IMR-90 (cell line): Measurements from ENCODE around the gene SRD5A1. TPM values are rescaled to one million over a fixed set of nuclear protein-coding genes. Genes with fewer than 3 reads are reported as not detected.

Source experiments
- ATAC-seq: fragments of 200-7000 bp; cut with Tn5 transposase; 2 replicates; pipeline ENCODE4 v1.9.1; 2020; ENCODE audit warnings: low read depth, mild to moderate bottlenecking, moderate library complexity
- BruUV-seq: library from RNA; stranded (reverse); fragments of 400-500 nt; replicated peaks from 2 replicates; lab custom pipeline; 2021; lab: Mats Ljungman, UMichigan
- CTCF ChIA-PET: fragments of 300-600 bp; formaldehyde crosslinking; extraction: SDS; loops from one replicate; lab custom pipeline; 2021; ENCODE audit warnings: antibody characterized with exemption; lab: Yijun Ruan, JAX
- POLR2A ChIA-PET: fragments of 300-600 bp; sonication (Branson Sonifier 250); formaldehyde crosslinking; loops from one replicate; lab custom pipeline; 2022; ENCODE audit warnings: antibody characterized with exemption; ENCODE audit not compliant: unreplicated experiment; lab: Charles Lee
- DNase-seq: peaks from one replicate; pipeline ENCODE4 v3.0.0; 2013
- H2AFZ ChIP-seq: replicated peaks from 2 replicates; pipeline ENCODE3; 2013; ENCODE audit warnings: low read length, mild to moderate bottlenecking; ENCODE audit not compliant: poor library complexity
- H2AK5ac ChIP-seq: 2 replicates; pipeline ENCODE4 v1.6.1; 2013; ENCODE audit warnings: low read depth, low read length, inconsistent platforms
- H2AK9ac ChIP-seq: replicated peaks from 2 replicates; pipeline ENCODE3; 2013; ENCODE audit warnings: mild to moderate bottlenecking, low read depth, low read length, moderate library complexity; ENCODE audit not compliant: poor library complexity
- H2BK120ac ChIP-seq: 2 replicates; pipeline ENCODE4 v1.6.1; 2013; ENCODE audit warnings: low read depth, low read length, inconsistent platforms
- H2BK15ac ChIP-seq: 3 replicates; pipeline ENCODE4 v1.6.1; 2013; ENCODE audit warnings: low read depth, low read length, inconsistent platforms
- H2BK20ac ChIP-seq: 2 replicates; pipeline ENCODE4 v1.6.1; 2013; ENCODE audit warnings: low read depth, mild to moderate bottlenecking, inconsistent platforms, low read length, moderate library complexity
- H2BK5ac ChIP-seq: 2 replicates; pipeline ENCODE4 v1.6.1; 2013; ENCODE audit warnings: mild to moderate bottlenecking, low read depth, low read length, inconsistent platforms; ENCODE audit not compliant: poor library complexity, severe bottlenecking
- H3K14ac ChIP-seq: replicated peaks from 2 replicates; pipeline ENCODE4 v1.6.1; 2013; ENCODE audit warnings: low read depth, low read length, inconsistent platforms
- H3K18ac ChIP-seq: 2 replicates; pipeline ENCODE4 v1.6.1; 2013; ENCODE audit warnings: low read depth, low read length, control low read depth
- H3K23ac ChIP-seq: 2 replicates; pipeline ENCODE4 v1.6.1; 2013; ENCODE audit warnings: low read depth, low read length, inconsistent platforms
- H3K27ac ChIP-seq: 2 replicates; pipeline ENCODE4 v1.5.1; 2013; ENCODE audit warnings: mild to moderate bottlenecking, control low read depth, low read length; ENCODE audit not compliant: insufficient read depth
- H3K27me3 ChIP-seq: 2 replicates; pipeline ENCODE4 v1.6.1; 2013; ENCODE audit warnings: low read length; ENCODE audit not compliant: control insufficient read depth, insufficient read depth
- H3K36me3 ChIP-seq: 2 replicates; pipeline ENCODE4 v1.6.1; 2013; ENCODE audit warnings: low read length, mixed read lengths; ENCODE audit not compliant: control insufficient read depth, insufficient read depth
- H3K4ac ChIP-seq: 2 replicates; pipeline ENCODE4 v1.6.1; 2013; ENCODE audit warnings: low read depth, low read length, inconsistent platforms
- H3K4me1 ChIP-seq: 2 replicates; pipeline ENCODE4 v1.6.1; 2013; ENCODE audit warnings: low read length, mixed read lengths; ENCODE audit not compliant: control insufficient read depth, insufficient read depth
- H3K4me2 ChIP-seq: 2 replicates; pipeline ENCODE4 v1.6.1; 2013; ENCODE audit warnings: low read depth, mild to moderate bottlenecking, control low read depth, low read length, moderate library complexity
- H3K4me3 ChIP-seq: 2 replicates; pipeline ENCODE4 v1.5.1; 2013; ENCODE audit warnings: low read depth, mild to moderate bottlenecking, control low read depth, low read length, moderate library complexity; ENCODE audit not compliant: insufficient read depth
- H3K56ac ChIP-seq: 2 replicates; pipeline ENCODE4 v1.6.1; 2013; ENCODE audit warnings: low read length, inconsistent platforms; ENCODE audit not compliant: insufficient read depth; ENCODE audit errors: extremely low read depth
- H3K79me1 ChIP-seq, 2 experiments: 2 replicates each; pipeline ENCODE4 v1.6.1; 2013; ENCODE audit warnings: low read length in 2 of 2, inconsistent platforms in 1 of 2, low read depth in 1 of 2
- H3K9ac ChIP-seq: 2 replicates; pipeline ENCODE4 v1.6.1; 2013; ENCODE audit warnings: low read depth, low read length, control low read depth
- H3K9me1 ChIP-seq: 2 replicates; pipeline ENCODE4 v1.6.1; 2013; ENCODE audit warnings: low read length, inconsistent platforms; ENCODE audit not compliant: insufficient read depth
- H3K9me3 ChIP-seq: 2 replicates; pipeline ENCODE4 v1.6.1; 2013; ENCODE audit warnings: low read length; ENCODE audit not compliant: control insufficient read depth, insufficient read depth
- H4K20me1 ChIP-seq: 2 replicates; pipeline ENCODE4 v1.6.1; 2013; ENCODE audit warnings: low read length, inconsistent platforms; ENCODE audit not compliant: insufficient read depth
- H4K5ac ChIP-seq: 2 replicates; pipeline ENCODE4 v1.6.1; 2013; ENCODE audit warnings: mild to moderate bottlenecking, low read depth, low read length, control low read depth
- H4K8ac ChIP-seq, 2 experiments: 2 replicates each; pipeline ENCODE4 v1.6.1; 2013; ENCODE audit warnings: low read depth in 2 of 2, low read length in 2 of 2, control low read depth in 1 of 2, inconsistent platforms in 1 of 2
- H4K91ac ChIP-seq: 2 replicates; pipeline ENCODE4 v1.6.1; 2013; ENCODE audit warnings: low read depth, low read length, inconsistent platforms; ENCODE audit not compliant: insufficient read depth
- BHLHE40 ChIP-seq: fragments of 150-350 bp; IDR thresholded peaks from 2 replicates; pipeline ENCODE4 v1.6.1; 2016; ENCODE audit warnings: mild to moderate bottlenecking, low read depth, low read length
- CEBPB ChIP-seq: IDR thresholded peaks from 2 replicates; pipeline ENCODE4 v1.6.1; 2012; ENCODE audit warnings: low read depth, low read length, improper control_type of control experiment
- CHD1 ChIP-seq: IDR thresholded peaks from 2 replicates; pipeline ENCODE4 v1.6.1; 2012; ENCODE audit warnings: low read depth, low read length, improper control_type of control experiment
- CTCF ChIP-seq: conservative IDR thresholded peaks from 2 replicates; pipeline ENCODE4 v1.5.1; 2012; ENCODE audit warnings: mild to moderate bottlenecking, low read depth, low read length, improper control_type of control experiment
- ELK1 ChIP-seq: fragments of 150-350 bp; IDR thresholded peaks from 2 replicates; pipeline ENCODE4 v1.6.1; 2016; ENCODE audit warnings: low read depth, mild to moderate bottlenecking, low read length, moderate library complexity, borderline replicate concordance
- FOS ChIP-seq: fragments of 150-350 bp; IDR thresholded peaks from 2 replicates; pipeline ENCODE4 v1.6.1; 2016; ENCODE audit warnings: low read depth, low read length
- MAFK ChIP-seq: IDR thresholded peaks from 2 replicates; pipeline ENCODE4 v1.6.1; 2012; ENCODE audit warnings: low read depth, low read length, improper control_type of control experiment
- MAZ ChIP-seq: IDR thresholded peaks from 2 replicates; pipeline ENCODE4 v1.6.1; 2012; ENCODE audit warnings: low read depth, mild to moderate bottlenecking, low read length, improper control_type of control experiment, moderate library complexity, borderline replicate concordance
- MXI1 ChIP-seq: IDR thresholded peaks from 2 replicates; pipeline ENCODE4 v1.6.1; 2012; ENCODE audit warnings: low read depth, mild to moderate bottlenecking, low read length, moderate library complexity, borderline replicate concordance
- NFE2L2 ChIP-seq: fragments of 150-350 bp; IDR thresholded peaks from 2 replicates; pipeline ENCODE4 v1.6.1; 2016; ENCODE audit warnings: low read depth, mild to moderate bottlenecking, low read length
- POLR2A ChIP-seq: IDR thresholded peaks from 2 replicates; pipeline ENCODE4 v1.6.1; 2012; ENCODE audit warnings: mild to moderate bottlenecking, low read depth, low read length
- RAD21 ChIP-seq: IDR thresholded peaks from 2 replicates; pipeline ENCODE4 v1.6.1; 2012; ENCODE audit warnings: low read length, improper control_type of control experiment
- RCOR1 ChIP-seq: IDR thresholded peaks from 2 replicates; pipeline ENCODE4 v1.6.1; 2012; ENCODE audit warnings: mild to moderate bottlenecking, low read length, improper control_type of control experiment; ENCODE audit not compliant: insufficient replicate concordance
- RFX5 ChIP-seq: IDR thresholded peaks from 2 replicates; pipeline ENCODE4 v1.8.0; 2012; ENCODE audit warnings: low read depth, mild to moderate bottlenecking, low read length, moderate library complexity
- SMC3 ChIP-seq: fragments of 150-350 bp; IDR thresholded peaks from 2 replicates; pipeline ENCODE4 v1.6.1; 2016; ENCODE audit warnings: low read depth, mild to moderate bottlenecking, antibody characterized with exemption, low read length, moderate library complexity
- USF2 ChIP-seq: fragments of 150-350 bp; IDR thresholded peaks from 2 replicates; pipeline ENCODE4 v1.6.1; 2017; ENCODE audit warnings: mild to moderate bottlenecking, antibody characterized with exemption, low read length, low read depth
- WGBS, 2 experiments: methylation state at CpG; one replicate each; pipeline versions ENCODE4 v1.1.5 to v1.1.7; 2013; ENCODE audit warnings: missing lambda C conversion rate in 2 of 2; ENCODE audit not compliant: insufficient read length in 1 of 2; ENCODE audit errors: extremely low coverage in 2 of 2; 5-methylcytosine and 5-hydroxymethylcytosine counted together
- dilution Hi-C: fragments of 300-500 bp; cut with HindIII; formaldehyde crosslinking; loops from one replicate; pipeline ENCODE4 v1.14.3; 2018; ENCODE audit warnings: low sequenced_read_pairs; ENCODE audit not compliant: unreplicated experiment
- in situ Hi-C: fragments of 300-500 bp; cut with MboI; formaldehyde crosslinking; loops from 3 replicates; pipeline ENCODE4 v1.14.3; 2019; ENCODE audit warnings: low sequenced_read_pairs, inconsistent platforms, mixed read lengths
- intact Hi-C: fragments of 100-400 bp; cut with micrococcal nuclease; formaldehyde crosslinking; loops from 2 replicates; pipeline ENCODE4 v1.10.0; 2022
- polyA plus RNA-seq, 3 experiments: library from polyadenylated mRNA; depleted of rRNA; stranded (reverse); fragments of >200 nt; gene quantifications; 2 replicates each; pipeline ENCODE4 v1.2.3, GENCODE V29; 2012; ENCODE audit warnings: low replicate concordance in 1 of 3
- total RNA-seq: library from RNA; depleted of rRNA; stranded (reverse); fragments of >200 nt; gene quantifications from 2 replicates; pipeline ENCODE4 v1.2.3, GENCODE V29; 2012

The SRD5A1 gene
- total and polyA plus RNA-seq, 2 of the 4 experiments (the other 2 are of a cell fraction) = 6.3 to 18.2 TPM

DNA sequence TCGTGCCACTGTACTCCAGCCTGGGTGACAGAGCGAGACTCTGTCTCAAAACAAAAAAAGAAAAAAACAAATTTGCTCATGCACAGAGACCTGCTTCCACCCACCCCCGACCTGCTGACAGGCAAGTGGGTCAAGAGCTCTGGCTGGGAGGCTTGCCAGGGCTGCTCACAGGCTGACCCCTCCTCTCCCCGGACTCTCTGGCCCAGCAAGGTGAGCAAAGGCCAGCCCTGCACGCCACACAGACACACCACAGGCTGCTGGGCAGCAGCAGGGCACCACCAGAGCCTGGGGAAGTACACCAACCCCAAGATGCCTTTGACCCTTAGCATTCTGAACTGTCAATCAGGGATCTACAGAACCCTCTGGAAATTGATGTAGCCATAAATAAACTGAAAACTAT is 29.6 kb upstream of the SRD5A1 start:
- Histone ChIP-seq H3K4me1 (no peaks in the 10 kb centered on the region), H3K4me2 (no peak overlapping the region), H2BK20ac (no peak overlapping the region), H3K9me3 (no peaks in the 10 kb centered on the region), H3K23ac (no peak overlapping the region), H3K36me3 (peaks cover 62% of the 10 kb centered on the region), H4K91ac (no peak overlapping the region), H3K14ac (no peak overlapping the region), H4K20me1 (peaks cover 3% of the 10 kb centered on the region; the same call in 1 of the 2 replicates), H3K9ac (no peak overlapping the region), H3K79me1 (peaks cover 6 to 11% of the 10 kb centered on the region in 2 experiments; a peak in 3 of 4 replicates), H2BK15ac (no peak overlapping the region), H3K18ac (no peak overlapping the region), H3K27me3 (no peaks in the 10 kb centered on the region), H3K4ac (no peak overlapping the region), H4K5ac (no peak overlapping the region), H3K4me3 (no peak overlapping the region), H3K56ac (no peak overlapping the region), H2AFZ (no peak overlapping the region), H3K9me1 (no peaks in the 10 kb centered on the region; the same call in 1 of the 2 replicates), H2AK5ac (no peak overlapping the region), H2BK5ac (no peak overlapping the region), H2BK120ac (no peak overlapping the region), H3K27ac (no peak overlapping the region), H2AK9ac (no peak overlapping the region), H4K8ac (no peak overlapping the region)
- POLR2A ChIA-PET = no interaction called here
- dilution Hi-C loops = no loop called here
- WGBS, 2 experiments = no CpG with 5 or more reads among the region's 5 CpGs
- no TSS peak for BruUV-seq
- in situ Hi-C loops = no loop called here
- no peak for DNase-seq
- intact Hi-C loops = loop anchor here (10.0 kb wide), 1 partner anchor 229 kb away; the partner anchor contains the start of gene MED10
- ATAC-seq = no peak
- TF ChIP-seq SMC3 (no peak), ELK1 (no peak), CEBPB (no peak), RAD21 (no peak), RFX5 (no peak), FOS (no peak), USF2 (no peak), MXI1 (no peak), RCOR1 (no peak), POLR2A (no peak), MAZ (no peak), CHD1 (no peak), BHLHE40 (no peak), NFE2L2 (no peak), MAFK (no peak), CTCF (no peak)
- CTCF ChIA-PET = no interaction called here
